Measurements from ENCODE around the gene GALNTL6.
"Not testable (repeated sequence)": the region's sequence is repeated elsewhere in the genome, so short reads cannot be mapped to it uniquely, and the experiment has no call there.

The GALNTL6 gene

DNA sequence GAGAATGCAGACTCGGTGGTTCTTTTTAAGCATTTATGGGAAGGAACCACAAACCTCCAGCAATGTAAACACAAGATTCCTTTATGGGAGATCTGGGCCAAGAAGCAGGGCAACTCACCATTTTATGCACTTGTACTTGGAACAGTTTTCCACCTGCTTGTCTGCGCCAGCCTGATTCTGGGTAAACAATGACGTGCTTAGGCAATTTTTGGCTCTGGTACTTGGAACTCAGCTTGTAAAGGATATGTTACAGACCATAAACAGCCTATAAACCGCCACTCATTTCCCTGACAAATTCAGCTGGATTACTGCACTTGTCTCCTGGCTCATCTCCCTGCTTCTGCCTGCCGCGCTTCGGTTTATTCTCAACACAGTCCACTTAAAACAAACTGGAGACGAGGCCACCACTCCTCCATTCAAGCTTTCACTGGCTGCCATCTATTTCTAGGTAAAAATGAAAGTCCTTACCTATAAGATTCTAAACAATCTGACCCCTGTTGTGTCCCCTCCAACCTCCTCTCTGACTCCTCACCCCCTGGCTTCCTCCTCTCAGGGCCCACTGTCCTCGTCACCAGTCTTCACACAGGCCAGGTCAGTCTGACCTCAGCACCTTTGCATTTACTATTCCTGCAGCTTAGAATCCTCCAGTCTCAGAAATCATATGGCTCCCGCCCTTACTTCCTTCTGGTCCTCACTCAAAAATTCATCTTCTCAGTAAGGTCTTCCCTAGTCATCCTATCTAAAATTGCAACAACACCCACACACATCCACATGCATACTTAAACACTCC is 1149.6 kb downstream of the GALNTL6 start:
- in situ Hi-C loops (cut with MboI; ENCODE audit: low sequenced_read_pairs, unreplicated experiment): no loop called here
- TF ChIP-seq, protein P1, sequence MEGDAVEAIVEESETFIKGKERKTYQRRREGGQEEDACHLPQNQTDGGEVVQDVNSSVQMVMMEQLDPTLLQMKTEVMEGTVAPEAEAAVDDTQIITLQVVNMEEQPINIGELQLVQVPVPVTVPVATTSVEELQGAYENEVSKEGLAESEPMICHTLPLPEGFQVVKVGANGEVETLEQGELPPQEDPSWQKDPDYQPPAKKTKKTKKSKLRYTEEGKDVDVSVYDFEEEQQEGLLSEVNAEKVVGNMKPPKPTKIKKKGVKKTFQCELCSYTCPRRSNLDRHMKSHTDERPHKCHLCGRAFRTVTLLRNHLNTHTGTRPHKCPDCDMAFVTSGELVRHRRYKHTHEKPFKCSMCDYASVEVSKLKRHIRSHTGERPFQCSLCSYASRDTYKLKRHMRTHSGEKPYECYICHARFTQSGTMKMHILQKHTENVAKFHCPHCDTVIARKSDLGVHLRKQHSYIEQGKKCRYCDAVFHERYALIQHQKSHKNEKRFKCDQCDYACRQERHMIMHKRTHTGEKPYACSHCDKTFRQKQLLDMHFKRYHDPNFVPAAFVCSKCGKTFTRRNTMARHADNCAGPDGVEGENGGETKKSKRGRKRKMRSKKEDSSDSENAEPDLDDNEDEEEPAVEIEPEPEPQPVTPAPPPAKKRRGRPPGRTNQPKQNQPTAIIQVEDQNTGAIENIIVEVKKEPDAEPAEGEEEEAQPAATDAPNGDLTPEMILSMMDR (IDR thresholded peaks at IDR 0.05; ENCODE audit: borderline replicate concordance, control extremely low read depth, extremely low read depth, insufficient read depth, missing control alignments): no peak
- no peak for DNase-seq (ENCODE audit: low spot score)

DNA sequence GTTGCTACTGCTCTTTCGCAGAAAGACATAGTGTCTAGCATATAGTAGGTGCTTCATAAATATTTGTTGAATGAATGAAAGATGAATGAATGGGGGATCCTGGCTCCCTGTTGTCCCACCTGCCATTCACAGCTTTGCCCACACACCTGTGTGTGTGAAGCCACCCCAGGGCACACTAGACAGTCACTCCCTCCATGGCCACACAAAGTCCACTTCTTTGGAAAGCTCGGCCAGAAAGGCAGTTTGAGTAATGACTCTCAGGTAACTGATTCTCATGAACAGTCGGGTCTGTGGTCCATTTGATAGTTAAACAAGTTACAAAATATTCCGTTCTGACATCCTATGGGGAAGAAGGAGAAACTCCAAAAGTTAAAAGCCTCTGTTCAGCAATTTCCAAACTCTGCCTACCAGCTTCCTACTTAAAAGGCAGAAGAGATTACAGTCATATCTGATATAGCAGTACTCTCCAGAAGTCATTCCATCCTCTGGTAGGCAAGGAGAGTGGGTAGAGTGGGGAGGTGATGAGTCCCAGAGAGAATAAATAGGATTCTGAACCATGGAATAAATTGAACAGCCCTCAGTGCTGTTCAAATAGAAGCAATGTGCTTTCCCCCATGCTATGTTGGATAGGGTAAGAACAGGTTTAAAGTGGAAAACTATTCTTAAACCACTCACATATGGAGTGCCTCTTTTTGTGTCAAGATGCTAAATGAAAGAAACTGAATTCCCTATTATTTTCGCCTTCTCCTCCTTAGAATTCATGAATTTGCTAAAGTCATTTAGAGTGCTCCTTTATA is 1150.5 kb downstream of the GALNTL6 start:
- TF ChIP-seq, protein P1 (IDR thresholded peaks at IDR 0.05; ENCODE audit: borderline replicate concordance, control extremely low read depth, extremely low read depth, insufficient read depth, missing control alignments): no peak
- in situ Hi-C loops (cut with MboI; ENCODE audit: low sequenced_read_pairs, unreplicated experiment): no loop called here
- no peak for DNase-seq (ENCODE audit: low spot score)

DNA sequence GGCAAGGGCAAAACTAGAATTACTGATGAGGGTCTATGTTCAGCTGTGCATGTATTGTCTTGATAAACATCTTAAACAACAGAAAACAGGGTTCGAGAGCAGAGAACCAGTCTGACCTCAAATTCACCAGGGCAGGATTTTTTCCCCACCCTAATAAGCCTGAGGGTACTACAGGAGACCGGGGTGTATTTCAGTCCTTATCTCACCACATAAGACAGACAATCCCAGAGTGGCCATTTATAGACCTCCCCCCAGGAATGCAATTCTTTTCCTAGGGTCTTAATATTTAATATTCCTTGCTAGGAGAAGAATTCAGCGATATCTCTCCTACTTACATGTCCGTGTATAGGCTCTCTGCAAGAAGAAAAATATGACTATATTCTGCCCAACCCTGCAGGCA is 1157.0 kb downstream of the GALNTL6 start:
- in situ Hi-C loops (cut with MboI; ENCODE audit: low sequenced_read_pairs, unreplicated experiment); DNase-seq (ENCODE audit: low spot score): not testable (repeated sequence)

DNA sequence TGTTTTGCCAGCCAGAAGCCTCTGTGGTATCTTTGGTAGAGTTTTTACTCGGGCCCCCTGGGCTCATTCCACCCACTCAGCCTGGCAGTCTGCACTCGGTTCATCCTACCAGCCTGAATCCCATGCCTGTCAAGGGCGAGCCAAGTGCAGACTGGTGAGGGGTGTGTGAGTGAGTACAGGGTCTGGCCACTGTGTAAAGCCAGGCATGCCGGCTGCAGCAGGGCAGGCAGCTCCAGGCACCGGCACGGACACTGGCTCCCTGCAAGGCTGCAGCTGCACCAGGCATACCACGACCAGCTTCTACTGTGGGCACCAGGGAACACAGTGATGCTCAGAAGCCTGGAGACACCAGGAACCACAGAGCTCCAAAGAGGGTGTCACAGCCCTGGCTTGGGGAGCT is 1161.4 kb downstream of the GALNTL6 start:
- TF ChIP-seq, protein P1 (IDR thresholded peaks at IDR 0.05; ENCODE audit: borderline replicate concordance, control extremely low read depth, extremely low read depth, insufficient read depth, missing control alignments): no peak
- no peak for DNase-seq (ENCODE audit: low spot score)
- in situ Hi-C loops (cut with MboI; ENCODE audit: low sequenced_read_pairs, unreplicated experiment): no loop called here

DNA sequence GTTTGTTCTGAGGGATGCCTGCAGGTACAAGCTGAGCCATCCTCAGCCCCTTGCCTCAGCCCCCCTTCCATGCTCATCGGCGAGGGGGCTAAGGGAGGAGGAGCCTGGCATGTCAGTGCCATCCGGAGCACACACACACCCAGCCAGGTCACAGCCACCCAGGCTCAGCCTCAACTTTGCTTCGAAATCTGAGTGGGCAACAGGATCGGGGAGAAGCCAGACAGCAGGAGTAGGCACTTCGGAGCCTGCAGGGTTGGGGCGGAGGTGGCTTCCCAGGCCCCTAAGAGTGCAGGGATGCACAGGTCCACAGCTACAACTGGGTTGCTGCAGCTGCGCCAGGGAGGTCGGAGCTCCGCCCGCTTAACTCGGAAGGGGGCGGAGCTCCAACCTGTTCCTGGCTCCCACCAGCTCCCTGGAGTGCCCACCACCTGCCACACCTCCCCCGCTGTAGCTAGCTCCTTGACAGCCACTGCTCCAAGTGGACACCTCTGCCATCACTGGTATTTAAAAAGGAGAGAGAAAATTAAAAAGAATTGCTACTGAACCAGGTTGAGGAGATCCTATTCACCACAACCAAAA is 1162.5 kb downstream of the GALNTL6 start:
- no peak for DNase-seq (ENCODE audit: low spot score)
- in situ Hi-C loops (cut with MboI; ENCODE audit: low sequenced_read_pairs, unreplicated experiment): no loop called here
- TF ChIP-seq, protein P1 (IDR thresholded peaks at IDR 0.05; ENCODE audit: borderline replicate concordance, control extremely low read depth, extremely low read depth, insufficient read depth, missing control alignments): no peak

DNA sequence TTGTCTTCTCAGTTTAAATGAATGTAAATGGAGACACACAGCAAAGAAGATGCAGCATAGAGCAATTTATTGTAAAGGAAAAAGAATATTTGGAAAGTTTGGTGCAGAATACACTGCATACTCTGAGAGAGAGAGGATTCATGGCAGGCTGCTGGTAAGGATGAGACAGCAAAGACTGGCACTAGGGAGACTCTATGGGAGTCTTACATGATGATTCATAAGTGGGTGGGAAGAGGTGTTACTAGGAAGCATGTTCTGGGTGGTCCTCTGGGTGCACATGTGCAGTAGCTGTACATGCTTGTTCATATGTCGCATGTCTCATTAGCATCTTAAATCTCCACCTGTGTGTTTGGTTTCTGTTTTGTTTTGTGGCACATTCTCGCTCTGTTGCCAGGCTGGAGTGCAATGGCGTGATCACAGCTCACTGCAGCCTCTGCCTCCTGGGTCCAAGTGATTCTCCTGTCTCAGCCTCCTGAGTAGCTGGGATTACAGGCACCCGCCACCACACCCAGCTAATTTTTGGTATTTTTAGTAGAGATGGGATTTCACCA is 1164.4 kb downstream of the GALNTL6 start:
- in situ Hi-C loops (cut with MboI; ENCODE audit: low sequenced_read_pairs, unreplicated experiment); DNase-seq (ENCODE audit: low spot score): not testable (repeated sequence)

DNA sequence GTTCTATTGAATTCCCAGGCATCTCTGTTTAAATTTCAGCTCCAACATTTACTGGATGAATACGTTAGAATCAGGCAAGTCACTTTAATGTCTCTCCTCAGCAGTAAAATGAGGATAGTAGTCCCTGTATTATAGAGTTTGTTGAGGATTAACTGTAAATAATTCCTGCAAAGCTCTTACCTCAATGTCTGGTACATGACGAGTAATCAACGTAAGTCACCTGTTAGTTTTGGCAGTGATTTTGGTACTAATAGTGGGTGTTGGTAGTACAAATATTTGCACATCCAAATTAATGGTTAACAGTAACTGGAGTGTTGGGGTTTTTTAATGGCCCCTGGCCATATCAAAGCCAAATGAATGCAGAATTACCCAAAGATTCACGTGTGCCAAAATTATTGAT is 1165.6 kb downstream of the GALNTL6 start:
- TF ChIP-seq, protein P1 (IDR thresholded peaks at IDR 0.05; ENCODE audit: borderline replicate concordance, control extremely low read depth, extremely low read depth, insufficient read depth, missing control alignments): no peak
- DNase-seq (ENCODE audit: low spot score): no peak
- in situ Hi-C loops (cut with MboI; ENCODE audit: low sequenced_read_pairs, unreplicated experiment): no loop called here

Data from GM13976 (cell line).